Hematopoietic multipotent progenitor cell treated with erythropoietin and hydrocortisone succinate and interleukin-3 and kit ligand, for 15 days (in vitro differentiated cells): Measurements from ENCODE around the gene TNS3.

Experiments used
- DNase-seq: peaks from one replicate; pipeline ENCODE4 v3.0.0-alpha.2; 2015; ENCODE audit warnings: low spot score

The TNS3 gene

GRCh38 chr7:47424523-47424922, 157.4 kb downstream of the TNS3 start:
- DNase-seq = no peak

GRCh38 chr7:47423196-47423595, 158.7 kb downstream of the TNS3 start:
- DNase-seq = no peak

GRCh38 chr7:47422611-47423010, 159.3 kb downstream of the TNS3 start:
- no peak for DNase-seq

GRCh38 chr7:47421456-47421855, 160.5 kb downstream of the TNS3 start:
- DNase-seq = no peak

- no peak for DNase-seq
Observed at GRCh38 chr7:47420122-47420780, 161.7 kb downstream of the TNS3 start.

GRCh38 chr7:47419471-47419870, 162.4 kb downstream of the TNS3 start:
- no peak for DNase-seq

- no peak for DNase-seq
Observed at GRCh38 chr7:47418601-47419309, 163.2 kb downstream of the TNS3 start.

- DNase-seq = no peak
Observed at GRCh38 chr7:47416492-47417480, 165.1 kb downstream of the TNS3 start.

GRCh38 chr7:47415318-47416212, 166.3 kb downstream of the TNS3 start:
- DNase-seq = no peak

GRCh38 chr7:47414342-47415317, 167.3 kb downstream of the TNS3 start:
- DNase-seq = no peak

- no peak for DNase-seq
Observed at GRCh38 chr7:47413526-47414341, 168.2 kb downstream of the TNS3 start.

- no peak for DNase-seq
Observed at GRCh38 chr7:47411901-47412300, 170.0 kb downstream of the TNS3 start.

GRCh38 chr7:47411281-47411869, 170.5 kb downstream of the TNS3 start:
- no peak for DNase-seq

- peak; percentile 10 for DNase-seq
Observed at GRCh38 chr7:47408675-47409074, 173.2 kb downstream of the TNS3 start.

GRCh38 chr7:47407821-47408674, 173.9 kb downstream of the TNS3 start:
- DNase-seq = peak; percentile 82

GRCh38 chr7:47407136-47407535, 174.8 kb downstream of the TNS3 start:
- DNase-seq = no peak

- DNase-seq = no peak
Observed at GRCh38 chr7:47406801-47407129, 175.1 kb downstream of the TNS3 start.
